Measurements from ENCODE around the gene THAP7. TPM values are rescaled to one million over a fixed set of nuclear protein-coding genes. Genes with fewer than 3 reads are reported as not detected.

The THAP7 gene
- total and polyA plus RNA-seq, 9 of the 15 experiments (the other 6 are each of a cell fraction or from before 2014, with no cell fraction given), result 7.9 to 263 (median 84.1) TPM

DNA sequence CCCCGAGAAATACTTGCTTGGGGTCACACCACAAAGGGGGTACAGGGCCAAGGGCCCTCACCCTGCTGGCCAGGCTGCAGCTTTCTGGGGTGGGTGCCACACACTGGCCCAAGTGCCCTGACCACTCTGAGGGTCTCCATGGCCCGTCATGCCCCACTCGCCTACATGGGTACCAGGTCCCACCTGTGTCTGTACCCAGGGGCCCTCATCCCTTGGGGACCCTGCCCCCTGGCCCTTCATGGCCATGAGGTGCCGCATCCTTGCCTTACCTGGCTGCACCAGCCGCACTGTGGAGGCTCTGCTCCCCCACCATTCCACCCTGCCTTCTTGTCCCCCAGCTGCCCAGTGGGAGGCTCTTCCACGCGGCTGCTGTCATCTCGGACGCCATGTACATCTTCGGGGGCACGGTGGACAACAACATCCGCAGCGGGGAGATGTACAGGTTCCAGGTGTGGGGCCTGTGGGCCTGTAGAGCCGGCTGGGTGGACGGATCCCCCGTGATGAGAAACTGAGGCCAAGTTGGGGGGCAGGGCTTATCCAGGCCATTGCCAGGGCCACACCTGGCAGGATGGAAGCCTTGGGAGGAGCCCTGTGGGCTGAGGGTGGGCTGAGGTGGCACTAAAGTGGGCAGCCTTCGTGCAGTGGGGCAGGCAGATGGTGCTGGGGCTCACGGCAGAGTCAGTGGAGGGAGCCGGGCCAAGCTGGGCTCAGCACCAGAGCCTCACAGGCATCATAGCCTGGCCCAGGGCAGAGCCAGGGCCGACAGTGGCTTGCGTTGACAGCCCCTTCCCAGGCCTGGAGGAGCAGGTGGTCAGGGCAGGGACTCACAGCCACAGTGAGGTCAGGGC is 9.2 kb downstream of the THAP7 start:
- BruUV-seq (replicated peaks), result no TSS peak
- Histone ChIP-seq H3K36me3 (ENCODE audit: control insufficient read depth, insufficient read depth, low read length) (peaks cover 95% of the 10 kb centered on the region; the same call in 2 of the 3 replicates), H4K20me1 (replicated peaks; ENCODE audit: control insufficient read depth, insufficient read depth, low read length) (peaks cover 24% of the 10 kb centered on the region; the same call in 1 of the 2 replicates), H3K4me2 (ENCODE audit: insufficient read depth, low read length) (no peak overlapping the region), H3K4me1 (replicated peaks in 1 of 2; ENCODE audit: control insufficient read depth in 2 of 2, insufficient read depth in 2 of 2, low read length in 2 of 2) (peaks cover 0 to 72% of the 10 kb centered on the region in 2 experiments; a peak in 2 of 5 replicates), H2AFZ (ENCODE audit: low read depth, low read length) (no peak overlapping the region), H3K27me3 (ENCODE audit: control insufficient read depth in 2 of 2, insufficient read depth in 2 of 2, low read length in 2 of 2) (no peaks in the 10 kb centered on the region), H3K27ac (ENCODE audit: extremely low read depth, low read depth, low read length) (no peak overlapping the region), H3K4me3 (no peak overlapping the region), H3K79me2 (ENCODE audit: control insufficient read depth, insufficient read depth, low read length) (no peaks in the 10 kb centered on the region), H3K9me1 (ENCODE audit: control insufficient read depth, insufficient read depth, low read length) (peaks cover 7% of the 10 kb centered on the region), H3K9me3 (replicated peaks; ENCODE audit: control insufficient read depth, insufficient read depth, low read depth, low read length) (no peaks in the 10 kb centered on the region), H3K9ac (ENCODE audit: insufficient read depth in 1 of 2, low read depth in 2 of 2, low read length in 2 of 2) (peak overlapping the region in 1 of 2 experiments; percentile 15; a peak in 2 of 4 replicates)
- ChIA-PET CTCF (ENCODE audit: low intra/inter-chr PET ratio) (no interaction called here), POLR2A (interaction anchor here (1.4 to 17.9 kb wide), 5 partner anchors 8 to 45 kb away, joined by 4 to 451 read pairs (median 57); partner anchors contain the start of genes AIFM3, LZTR1, P2RX6 and THAP7)
- FAIRE-seq, result no peak
- ATAC-seq, result no peak
- intact Hi-C loops (cut with micrococcal nuclease), result no loop called here
- DNase-seq (ENCODE audit: extremely low read depth in 1 of 4, low spot score in 3 of 4), result no peak
- in situ Hi-C loops (cut with MboI), result no loop called here
- WGBS (ENCODE audit: insufficient coverage, low coverage, missing lambda C conversion rate), result 87% methylated on average over 21 of the region's 21 CpGs
- TF ChIP-seq, protein P1, sequence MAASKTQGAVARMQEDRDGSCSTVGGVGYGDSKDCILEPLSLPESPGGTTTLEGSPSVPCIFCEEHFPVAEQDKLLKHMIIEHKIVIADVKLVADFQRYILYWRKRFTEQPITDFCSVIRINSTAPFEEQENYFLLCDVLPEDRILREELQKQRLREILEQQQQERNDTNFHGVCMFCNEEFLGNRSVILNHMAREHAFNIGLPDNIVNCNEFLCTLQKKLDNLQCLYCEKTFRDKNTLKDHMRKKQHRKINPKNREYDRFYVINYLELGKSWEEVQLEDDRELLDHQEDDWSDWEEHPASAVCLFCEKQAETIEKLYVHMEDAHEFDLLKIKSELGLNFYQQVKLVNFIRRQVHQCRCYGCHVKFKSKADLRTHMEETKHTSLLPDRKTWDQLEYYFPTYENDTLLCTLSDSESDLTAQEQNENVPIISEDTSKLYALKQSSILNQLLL (CRISPR knock-in tag; IDR thresholded peaks at IDR 0.05; ENCODE audit: borderline replicate concordance), result 0 out of 2 replicates have a peak, but pooled peaks have one; percentile 52
- TF ChIP-seq ZNF740 (CRISPR knock-in tag; IDR thresholded peaks at IDR 0.05) (no peak), ZNF740 (tag; IDR thresholded peaks at IDR 0.05) (no peak), ZNF76 (CRISPR knock-in tag; IDR thresholded peaks at IDR 0.05; ENCODE audit: borderline replicate concordance) (peak; percentile 66; the same call in 1 of the 2 replicates), SIX5 (IDR thresholded peaks at IDR 0.05; ENCODE audit: borderline replicate concordance in 1 of 2, insufficient read depth in 1 of 2, low read depth in 1 of 2, low read length in 2 of 2) (no peak), HMGXB4 (CRISPR knock-in tag; IDR thresholded peaks at IDR 0.05) (peak; percentile 30; the same call in 1 of the 2 replicates), ZFPM2 (CRISPR knock-in tag; IDR thresholded peaks at IDR 0.05) (0 out of 2 replicates have a peak, but pooled peaks have one; percentile 7), ATF1 (CRISPR knock-in tag; IDR thresholded peaks at IDR 0.05) (no peak), ATF1 (tag; IDR thresholded peaks at IDR 0.05) (no peak), SRF (CRISPR knock-in tag; IDR thresholded peaks at IDR 0.05) (no peak), SETDB1 (IDR thresholded peaks at IDR 0.05; ENCODE audit: low read length) (peak; percentile 1)
- TF ChIP-seq, protein P2, sequence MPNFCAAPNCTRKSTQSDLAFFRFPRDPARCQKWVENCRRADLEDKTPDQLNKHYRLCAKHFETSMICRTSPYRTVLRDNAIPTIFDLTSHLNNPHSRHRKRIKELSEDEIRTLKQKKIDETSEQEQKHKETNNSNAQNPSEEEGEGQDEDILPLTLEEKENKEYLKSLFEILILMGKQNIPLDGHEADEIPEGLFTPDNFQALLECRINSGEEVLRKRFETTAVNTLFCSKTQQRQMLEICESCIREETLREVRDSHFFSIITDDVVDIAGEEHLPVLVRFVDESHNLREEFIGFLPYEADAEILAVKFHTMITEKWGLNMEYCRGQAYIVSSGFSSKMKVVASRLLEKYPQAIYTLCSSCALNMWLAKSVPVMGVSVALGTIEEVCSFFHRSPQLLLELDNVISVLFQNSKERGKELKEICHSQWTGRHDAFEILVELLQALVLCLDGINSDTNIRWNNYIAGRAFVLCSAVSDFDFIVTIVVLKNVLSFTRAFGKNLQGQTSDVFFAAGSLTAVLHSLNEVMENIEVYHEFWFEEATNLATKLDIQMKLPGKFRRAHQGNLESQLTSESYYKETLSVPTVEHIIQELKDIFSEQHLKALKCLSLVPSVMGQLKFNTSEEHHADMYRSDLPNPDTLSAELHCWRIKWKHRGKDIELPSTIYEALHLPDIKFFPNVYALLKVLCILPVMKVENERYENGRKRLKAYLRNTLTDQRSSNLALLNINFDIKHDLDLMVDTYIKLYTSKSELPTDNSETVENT (CRISPR knock-in tag; IDR thresholded peaks at IDR 0.05), result peak; percentile 62; the same call in 1 of the 2 replicates
